CD4-positive, alpha-beta T cell treated with Interleukin-21 for 1 hour (primary cell): ENCODE data around the gene PLIN1.

Experiments
- DNase-seq: peaks from one replicate; pipeline ENCODE4 v3.0.0-alpha.2; 2020

Gene PLIN1

DNA sequence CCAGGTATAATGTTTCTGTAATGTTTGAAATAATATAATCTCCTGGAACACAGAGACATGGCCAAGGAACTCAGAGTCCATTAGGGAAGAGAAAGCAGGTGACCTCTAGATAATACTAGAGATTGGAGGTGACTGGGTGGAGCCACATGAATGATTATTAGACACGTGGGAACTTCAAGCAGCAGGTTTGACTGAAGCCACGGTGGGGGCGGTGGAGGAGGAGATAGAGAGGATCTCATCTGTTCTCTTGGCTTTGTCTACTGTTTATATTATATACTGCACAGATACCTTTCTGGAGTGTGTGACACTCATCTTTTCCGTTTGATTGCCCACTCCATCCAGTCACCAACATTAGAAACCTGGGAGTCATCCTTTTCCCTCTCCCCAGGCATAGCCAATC, 57.6 kb downstream of the PLIN1 start:
- DNase-seq: no peak

DNA sequence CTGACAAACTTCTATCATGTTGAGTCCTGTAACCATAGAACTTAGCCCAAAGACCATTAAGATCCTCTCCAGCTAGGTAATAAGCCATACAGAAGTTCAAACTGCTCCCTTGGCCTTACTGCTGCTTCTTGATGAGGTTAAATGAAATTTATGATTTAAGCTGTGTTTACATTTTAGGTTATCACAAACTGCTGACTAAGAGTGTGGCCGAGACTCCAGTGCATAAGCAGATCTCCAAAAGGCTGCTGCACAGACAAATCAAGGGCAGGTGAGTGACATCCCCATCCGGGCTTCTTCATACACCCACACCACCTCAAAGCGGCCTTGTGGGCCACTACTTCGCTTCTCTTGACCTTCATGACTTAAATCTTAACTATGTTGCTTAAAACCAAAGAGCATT, 62.9 kb downstream of the PLIN1 start:
- no peak for DNase-seq

DNA sequence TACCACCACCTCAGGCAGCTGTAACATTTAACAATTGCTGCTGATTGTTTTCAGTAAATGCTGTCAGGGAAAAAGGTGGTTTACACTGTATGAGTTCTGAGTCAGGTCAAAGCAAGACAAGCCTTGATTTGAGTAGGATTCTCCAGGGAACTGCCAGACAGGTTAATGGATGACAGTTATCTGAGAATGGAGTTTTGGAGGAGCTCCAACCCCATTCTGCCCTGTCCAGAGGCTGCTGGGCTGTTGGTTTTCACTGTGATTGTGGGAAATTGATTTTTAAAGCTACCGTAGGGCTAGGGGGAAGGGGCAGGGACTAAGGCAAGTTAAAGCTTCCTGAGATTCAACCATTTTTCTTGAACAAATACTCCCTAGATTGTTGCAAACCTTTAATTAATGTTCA, 64.0 kb downstream of the PLIN1 start:
- DNase-seq: no peak
